Omental fat pad (tissue), 4 donors: ENCODE data around the gene OR2K2. TPM values are rescaled to one million over a fixed set of nuclear protein-coding genes. Genes with fewer than 3 reads are reported as not detected.
A peak's percentile ranks its signal among the peaks of the same experiment; 100 is the strongest.
"Not testable (repeated sequence)": the region's sequence is repeated elsewhere in the genome, so short reads cannot be mapped to it uniquely, and the experiment has no call there.

Source experiments
- ATAC-seq: fragments of 150-250 bp; one replicate; pipeline ENCODE4 v1.9.1; 2016; ENCODE audit warnings: mild to moderate bottlenecking, moderate library complexity; ENCODE audit not compliant: low FRiP score
- DNase-seq: peaks from one replicate; pipeline ENCODE4 v3.0.0-alpha.2; 2019; ENCODE audit warnings: low spot score
- total RNA-seq, 4 donors: library from RNA; depleted of rRNA; stranded (reverse); fragments of >200 nt; gene quantifications; one replicate each; pipeline ENCODE4 v1.1.0, GENCODE V29; 2016
- TF ChIP-seq, protein P1 (sequence below), 3 donors: fragments of 450-650 bp; IDR thresholded peaks; one replicate each; pipeline ENCODE4 v1.5.1; 2016 to 2017; ENCODE audit warnings: antibody characterized with exemption in 3 of 3, mild to moderate bottlenecking in 3 of 3, moderate library complexity in 2 of 3

Gene OR2K2
- total RNA-seq, 4 donors from 2014 or later, result not detected

DNA sequence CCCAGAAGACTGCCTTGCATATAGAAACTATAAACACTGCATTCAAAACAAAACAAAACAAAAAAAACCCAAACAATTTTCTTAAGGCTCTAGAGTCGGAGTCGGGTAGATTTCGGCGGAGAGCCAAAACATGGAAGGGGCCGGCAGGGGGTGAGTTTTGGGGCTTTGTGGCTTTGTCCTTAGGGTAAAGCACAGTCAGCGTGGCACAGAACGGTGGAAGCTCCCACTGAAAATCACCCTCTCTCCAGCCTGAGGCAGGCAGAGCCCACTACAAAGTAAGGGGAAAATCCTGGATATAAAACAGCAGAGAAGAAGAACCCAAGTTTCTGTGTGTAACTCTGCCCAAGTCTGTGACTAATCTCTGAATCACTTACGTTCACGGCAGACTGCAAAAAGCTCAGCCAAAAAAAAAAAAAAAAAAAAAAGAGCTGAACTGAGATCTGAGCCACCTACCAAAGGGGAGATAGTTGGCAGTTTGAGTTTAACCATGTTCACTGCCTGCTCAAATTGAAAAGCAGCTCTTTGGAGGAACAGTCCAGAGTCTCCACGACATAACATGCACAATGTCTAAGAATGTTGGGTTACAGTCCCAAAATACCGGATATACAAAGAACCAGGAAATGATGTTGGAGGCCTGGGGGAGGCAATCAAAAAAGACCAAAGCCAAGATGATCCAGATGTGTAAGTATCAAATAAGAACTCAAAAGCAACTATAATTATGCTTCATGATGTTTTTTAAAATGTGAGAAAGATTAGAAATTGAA is 26.6 kb upstream of the OR2K2 start:
- TF ChIP-seq, protein P1, sequence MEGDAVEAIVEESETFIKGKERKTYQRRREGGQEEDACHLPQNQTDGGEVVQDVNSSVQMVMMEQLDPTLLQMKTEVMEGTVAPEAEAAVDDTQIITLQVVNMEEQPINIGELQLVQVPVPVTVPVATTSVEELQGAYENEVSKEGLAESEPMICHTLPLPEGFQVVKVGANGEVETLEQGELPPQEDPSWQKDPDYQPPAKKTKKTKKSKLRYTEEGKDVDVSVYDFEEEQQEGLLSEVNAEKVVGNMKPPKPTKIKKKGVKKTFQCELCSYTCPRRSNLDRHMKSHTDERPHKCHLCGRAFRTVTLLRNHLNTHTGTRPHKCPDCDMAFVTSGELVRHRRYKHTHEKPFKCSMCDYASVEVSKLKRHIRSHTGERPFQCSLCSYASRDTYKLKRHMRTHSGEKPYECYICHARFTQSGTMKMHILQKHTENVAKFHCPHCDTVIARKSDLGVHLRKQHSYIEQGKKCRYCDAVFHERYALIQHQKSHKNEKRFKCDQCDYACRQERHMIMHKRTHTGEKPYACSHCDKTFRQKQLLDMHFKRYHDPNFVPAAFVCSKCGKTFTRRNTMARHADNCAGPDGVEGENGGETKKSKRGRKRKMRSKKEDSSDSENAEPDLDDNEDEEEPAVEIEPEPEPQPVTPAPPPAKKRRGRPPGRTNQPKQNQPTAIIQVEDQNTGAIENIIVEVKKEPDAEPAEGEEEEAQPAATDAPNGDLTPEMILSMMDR (IDR thresholded peaks at IDR 0.05), result no peak
- ATAC-seq, result peak; percentile 94
- DNase-seq, result no peak

DNA sequence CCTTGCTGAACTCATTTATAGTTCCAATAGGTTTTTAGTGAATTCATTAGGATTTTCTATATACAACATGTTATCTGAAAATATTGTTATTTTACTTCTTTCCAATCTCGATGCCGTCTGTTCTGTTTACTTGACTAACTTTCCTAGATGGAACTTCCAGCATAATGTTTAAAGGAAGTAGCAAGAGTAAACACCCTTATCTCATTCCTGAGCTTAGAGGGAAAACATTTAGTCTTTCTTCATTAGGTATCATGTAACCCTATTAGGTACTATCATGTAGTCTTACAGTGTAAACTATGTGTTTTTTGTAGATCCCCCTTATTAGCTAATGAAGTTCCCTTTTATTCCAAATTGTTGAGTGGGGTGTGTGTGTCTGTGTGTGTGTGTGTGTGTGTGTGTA is 22.5 kb upstream of the OR2K2 start:
- DNase-seq (no peak), ATAC-seq (no peak)
- TF ChIP-seq, protein P1 (IDR thresholded peaks at IDR 0.05), result no peak

DNA sequence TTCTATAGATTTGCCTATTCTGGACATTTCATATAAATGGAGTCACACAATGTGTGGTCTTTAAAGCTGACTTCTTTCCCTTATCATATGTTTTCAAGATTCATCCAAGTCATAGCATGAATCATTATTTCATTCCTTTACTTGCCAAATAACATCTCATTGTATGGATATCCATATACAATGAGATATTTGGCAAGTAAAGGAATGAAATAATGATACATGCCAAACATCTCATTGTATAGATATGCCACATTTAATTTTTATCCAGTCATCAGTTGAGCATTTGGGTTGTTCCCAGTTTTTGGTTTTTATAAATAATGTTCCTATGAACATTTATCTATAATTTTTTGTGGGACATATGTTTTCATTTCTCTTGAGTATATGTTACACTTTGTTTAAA is 20.5 kb upstream of the OR2K2 start:
- ATAC-seq, result no peak
- TF ChIP-seq, protein P1 (IDR thresholded peaks at IDR 0.05), result no peak

DNA sequence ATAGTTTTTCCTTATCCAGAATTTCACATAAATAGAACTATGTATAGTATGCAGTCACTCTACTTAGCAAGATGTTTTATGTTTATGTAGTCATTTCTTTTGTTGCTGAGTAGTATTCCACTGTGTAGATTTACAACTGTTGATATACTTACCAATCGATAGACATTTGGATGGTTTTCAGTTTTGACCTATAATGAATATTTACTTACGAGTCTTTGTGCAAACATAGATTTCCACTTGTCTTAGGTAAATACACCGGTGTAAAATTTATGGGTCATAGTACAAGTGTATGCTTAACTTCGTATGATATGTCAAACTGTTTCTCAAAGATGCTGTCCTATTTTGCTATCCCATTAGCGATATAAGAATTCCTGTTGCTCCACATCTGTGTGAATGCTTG is 19.7 kb upstream of the OR2K2 start:
- no peak for ATAC-seq
- TF ChIP-seq, protein P1 (IDR thresholded peaks at IDR 0.05), result no peak
- no peak for DNase-seq

More for the DNA sequence above, 20.5 kb upstream of the OR2K2 start:
- DNase-seq, result no peak

DNA sequence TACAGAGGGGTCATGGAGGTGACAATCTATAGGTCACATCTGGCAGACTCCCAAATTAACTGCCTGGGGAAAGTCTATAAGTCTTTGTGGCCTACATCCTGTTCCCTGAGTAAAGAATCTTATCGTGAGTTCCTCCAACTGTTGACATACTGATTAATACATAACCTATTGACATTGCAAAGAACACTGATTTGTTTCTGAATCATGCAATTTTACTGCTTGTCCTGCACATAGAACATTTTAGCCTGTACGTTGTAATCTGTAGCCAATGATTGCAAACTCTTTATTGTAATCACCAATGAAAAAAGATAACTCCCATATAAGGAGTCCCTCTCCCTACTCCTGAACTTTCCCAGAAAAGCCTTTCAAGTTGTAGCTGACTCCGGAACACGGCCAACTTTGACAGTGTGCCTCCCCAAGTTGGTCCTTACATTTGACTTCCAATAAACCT is 18.8 kb upstream of the OR2K2 start:
- TF ChIP-seq, protein P1 (IDR thresholded peaks at IDR 0.05), result no peak
- DNase-seq (no peak), ATAC-seq (no peak)

DNA sequence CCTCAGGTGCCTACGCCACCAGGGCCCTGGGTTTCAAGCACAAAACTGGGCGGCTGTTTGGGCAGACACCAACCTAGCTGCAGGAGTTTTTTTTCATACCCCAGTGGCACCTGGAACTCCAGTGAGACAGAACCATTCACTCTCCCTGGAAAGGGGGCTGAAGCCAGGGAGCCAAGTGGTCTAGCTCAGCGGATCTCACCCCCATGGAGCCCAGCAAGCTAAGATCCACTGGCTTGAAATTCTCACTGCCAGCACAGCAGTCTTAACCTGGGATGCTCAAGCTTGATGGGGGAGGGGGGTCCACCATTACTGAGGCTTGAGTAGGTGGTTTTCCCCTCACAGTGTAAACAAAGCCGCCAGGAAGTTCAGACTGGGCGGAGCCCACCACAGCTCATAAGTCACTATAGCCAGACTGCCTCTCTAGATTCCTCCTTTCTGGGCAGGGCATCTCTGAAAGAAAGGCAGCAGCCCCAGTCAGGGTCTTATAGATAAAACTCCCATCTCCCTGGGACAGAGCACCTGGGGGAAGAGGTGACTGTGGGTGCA is 4.4 kb upstream of the OR2K2 start:
- not testable (repeated sequence) for ATAC-seq, DNase-seq

DNA sequence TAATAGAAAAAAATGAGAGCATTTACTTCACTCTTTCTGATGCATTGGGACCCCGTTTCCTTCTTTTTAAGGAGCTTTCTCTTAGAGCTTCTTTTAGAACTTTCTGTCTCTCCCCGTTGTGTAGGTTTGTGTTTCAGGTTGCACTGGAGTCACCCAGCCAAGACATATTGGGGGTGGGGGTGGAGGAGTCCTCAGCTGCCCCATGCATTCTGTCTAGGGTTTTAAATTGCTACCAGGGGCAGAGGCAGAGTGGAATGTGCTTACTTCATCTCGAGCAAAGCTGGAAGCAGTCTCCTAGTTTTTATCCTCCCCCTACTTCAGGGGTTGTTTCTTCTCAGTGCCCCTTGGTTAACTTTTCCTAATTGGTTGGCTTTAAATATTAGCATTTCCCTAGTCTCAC is 9.4 kb downstream of the OR2K2 start:
- ATAC-seq (no peak), DNase-seq (no peak)
- TF ChIP-seq, protein P1 (IDR thresholded peaks at IDR 0.05), result no peak
